Globus pallidus (tissue), 1 donor: ENCODE results near the gene CRYGS.
"Not testable (repeated sequence)": the region's sequence is repeated elsewhere in the genome, so short reads cannot be mapped to it uniquely, and the experiment has no call there.

Experiments
- DNase-seq: peaks from one replicate; pipeline ENCODE4 v3.0.0-alpha.2; 2015; ENCODE audit warnings: low spot score

The CRYGS gene

DNA sequence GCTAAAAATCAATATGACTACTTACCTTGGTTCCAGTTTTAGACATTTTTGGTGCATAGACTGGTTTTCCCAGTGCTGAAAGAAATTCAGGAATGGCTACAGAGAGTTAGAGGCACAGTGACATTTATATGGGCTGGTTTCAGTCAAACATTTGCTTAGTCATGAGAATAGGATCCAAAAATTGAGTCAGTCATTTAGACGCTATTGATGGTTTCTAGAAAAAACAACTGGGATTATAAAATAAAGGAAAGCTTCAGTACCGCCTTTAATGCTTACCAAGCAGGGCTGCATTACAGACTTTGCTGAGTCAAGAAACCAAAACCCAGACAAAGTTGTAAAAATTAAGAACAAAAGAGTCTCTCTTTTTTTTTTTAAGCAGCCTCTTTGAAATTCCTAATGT lies at the start of gene CRYGS:
Gene CRYGS, minus strand, starts transcription at position 100 of the 400 bp plus-strand sequence. Its CDS starts 54 bp downstream, at position 46.
- DNase-seq, result no peak

DNA sequence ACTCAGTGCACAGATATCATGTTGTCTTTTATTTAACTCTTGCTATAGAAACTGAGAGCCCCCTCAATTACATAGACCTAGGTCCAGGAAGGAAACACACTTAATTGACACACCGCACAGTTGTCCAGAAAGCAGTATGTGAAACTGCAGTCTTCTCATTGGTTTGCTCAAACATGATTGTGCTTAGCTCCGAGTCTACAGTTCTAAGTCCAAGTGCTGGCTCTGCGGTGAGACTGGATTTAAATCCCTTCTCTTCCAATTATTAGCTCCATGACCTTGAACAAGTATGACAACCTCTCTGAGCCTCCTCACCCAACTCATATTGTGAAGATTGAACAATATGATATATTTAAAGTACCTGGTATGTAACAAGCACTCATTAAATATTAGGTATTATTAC lies 49.7 kb upstream of the CRYGS start:
- no peak for DNase-seq

DNA sequence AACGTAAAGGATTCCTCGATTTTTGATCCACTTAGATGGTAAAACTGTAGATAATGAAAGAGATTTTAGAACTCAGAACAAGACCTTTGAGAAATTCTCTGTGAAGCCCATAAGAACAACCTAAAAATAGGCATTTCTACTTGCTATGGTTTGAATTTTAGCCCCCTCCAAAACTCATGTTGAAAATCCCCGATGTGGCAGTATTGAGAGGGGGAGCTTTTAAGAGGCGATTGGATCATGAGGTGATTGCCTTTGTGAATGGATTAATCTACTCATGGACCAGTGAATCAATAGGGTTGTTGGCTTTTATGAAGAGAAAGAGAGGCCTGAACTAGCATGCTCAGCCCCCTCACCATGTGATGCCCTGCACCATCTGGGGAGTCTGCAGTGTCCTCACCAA lies 48.5 kb upstream of the CRYGS start:
- DNase-seq, result no peak

DNA sequence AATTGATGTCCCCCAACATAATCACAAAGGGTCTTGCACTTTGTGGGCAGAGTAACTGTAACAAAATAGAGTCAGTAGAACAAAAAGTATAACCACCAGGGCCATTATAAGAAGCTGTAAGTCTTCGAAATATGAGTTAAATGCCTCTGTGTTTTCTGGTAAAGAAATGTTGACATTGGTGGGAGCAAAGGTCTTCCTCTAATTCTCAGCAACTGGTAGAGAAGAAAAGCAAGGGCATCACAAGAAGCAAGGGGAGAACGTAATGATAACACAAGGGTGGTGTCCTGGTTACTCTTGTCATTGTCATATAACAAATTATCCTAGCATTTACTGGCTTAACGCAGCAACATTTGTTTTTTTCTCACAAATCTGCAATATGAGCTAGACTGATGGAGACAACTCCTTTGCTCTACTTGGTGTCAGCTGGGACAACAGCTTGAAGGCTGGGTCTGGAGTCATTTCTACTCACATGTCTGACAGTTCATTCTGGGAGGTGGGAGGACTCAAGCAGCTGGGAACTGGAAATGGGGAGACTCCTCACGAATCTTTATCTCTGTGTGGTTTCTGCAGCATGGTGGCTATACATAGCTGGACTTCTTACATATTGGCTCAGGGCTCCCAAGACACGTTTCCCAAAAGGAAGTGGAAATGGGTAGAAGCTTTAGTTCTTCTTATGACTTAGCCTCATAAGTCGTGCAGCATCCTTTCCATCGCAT lies 46.6 kb upstream of the CRYGS start:
- no peak for DNase-seq

DNA sequence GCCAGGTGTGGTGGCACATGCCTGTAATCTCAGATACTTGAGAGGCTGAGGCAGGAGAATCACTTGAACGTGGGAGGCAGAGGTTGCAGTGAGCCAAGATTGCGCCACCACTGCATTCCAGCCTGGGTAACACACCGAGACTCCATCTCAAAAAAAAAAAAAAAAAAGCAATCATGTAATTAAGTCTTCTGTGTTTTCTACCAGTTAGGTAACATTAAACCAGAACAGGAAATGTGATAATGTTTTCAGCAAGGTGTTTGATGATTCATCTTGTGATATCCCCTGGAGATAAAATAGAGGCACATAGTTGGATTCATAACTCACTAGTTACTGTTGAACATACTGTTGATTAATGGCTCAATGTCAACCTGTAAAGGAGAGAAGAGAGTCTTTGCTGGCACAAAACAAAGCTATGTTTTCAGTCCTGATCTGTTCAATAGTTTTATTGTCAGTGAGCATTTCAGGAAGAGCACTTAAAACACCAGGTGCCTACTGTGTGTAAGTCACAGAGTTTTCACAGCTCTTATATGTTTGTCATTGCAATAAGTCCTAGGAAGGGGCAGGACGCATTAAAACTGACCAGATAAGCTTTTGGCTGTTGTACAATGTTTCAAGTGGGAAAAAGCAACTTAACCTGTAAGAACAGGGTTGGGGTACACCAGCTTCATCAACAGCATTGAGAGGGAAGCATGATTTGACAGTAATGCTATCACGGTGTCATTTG lies 45.8 kb upstream of the CRYGS start:
- DNase-seq, result no peak

DNA sequence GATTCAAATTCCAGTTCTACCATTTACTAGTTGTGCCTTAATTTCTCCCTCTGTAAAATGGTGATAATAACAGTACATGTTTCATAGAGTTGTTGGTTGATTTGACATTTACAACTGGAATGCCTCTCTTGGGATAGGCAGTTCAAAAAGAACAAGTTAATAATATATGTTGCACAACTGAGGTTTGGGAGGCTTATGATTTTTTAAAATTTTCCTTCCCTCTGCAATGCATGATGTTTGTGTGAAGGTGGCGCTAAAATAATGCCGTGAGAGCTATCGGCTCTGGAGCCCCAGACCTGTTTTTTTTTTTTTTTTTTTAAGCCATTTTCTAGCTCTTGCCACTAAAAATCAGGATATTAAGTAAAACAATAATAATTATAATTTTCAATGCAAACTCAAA lies 44.9 kb upstream of the CRYGS start:
- DNase-seq, result no peak

DNA sequence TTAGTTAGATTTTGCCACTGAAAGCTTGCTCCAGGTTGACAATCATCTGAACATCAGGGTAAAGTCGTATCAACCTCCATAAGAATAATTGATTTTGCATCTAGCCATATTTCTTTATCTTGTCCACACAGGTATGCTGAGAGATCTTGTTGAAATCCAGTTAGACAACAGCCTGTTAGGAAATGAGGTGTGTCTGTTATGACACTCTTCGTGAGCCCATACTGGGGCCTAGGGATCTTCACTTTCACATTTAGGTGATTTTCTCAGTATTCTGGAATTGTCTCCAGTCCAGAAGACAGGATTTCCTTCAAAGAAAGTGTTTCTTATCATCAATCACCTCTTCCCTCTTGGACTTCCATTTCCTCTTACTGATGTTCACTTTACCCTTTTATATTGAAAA lies 44.5 kb upstream of the CRYGS start:
- DNase-seq, result no peak

DNA sequence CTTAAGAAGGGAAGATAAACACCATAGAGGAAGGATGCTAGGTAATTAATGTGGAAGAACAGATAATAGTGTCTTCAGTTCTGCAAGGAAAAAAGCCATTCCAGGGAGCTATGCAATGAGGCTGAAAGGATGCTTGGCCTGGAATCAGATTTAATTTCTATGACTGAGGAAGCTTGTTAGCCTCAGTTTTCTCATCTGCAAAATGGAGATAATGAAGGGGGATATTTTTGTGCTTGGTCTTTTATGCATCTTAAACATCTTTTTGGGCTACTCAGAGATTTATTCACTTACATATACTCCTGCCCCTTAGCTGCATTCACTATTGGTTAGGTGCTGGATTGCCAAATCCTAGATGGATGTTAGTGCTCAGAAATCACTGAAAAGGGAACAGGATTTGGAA lies 43.0 kb upstream of the CRYGS start:
- no peak for DNase-seq

DNA sequence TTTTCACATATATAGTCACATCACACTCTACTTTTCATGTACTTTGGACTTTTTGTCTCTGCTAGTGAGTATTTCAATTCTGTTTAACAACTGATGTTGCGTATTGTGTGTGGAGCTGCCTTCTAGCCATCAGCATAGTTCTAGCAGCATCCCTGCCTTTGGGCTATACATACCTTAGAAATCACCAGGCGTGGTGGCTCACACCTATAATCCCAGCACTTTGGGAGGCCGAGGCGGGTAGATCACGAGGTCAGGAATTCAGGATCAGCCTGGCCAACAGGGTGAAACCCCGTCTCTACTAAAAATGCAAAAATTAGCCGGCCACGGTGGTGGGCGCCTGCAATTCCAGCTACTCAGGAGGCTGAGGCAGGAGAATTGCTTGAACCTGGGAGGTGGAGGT lies 42.1 kb upstream of the CRYGS start:
- not testable (repeated sequence) for DNase-seq

DNA sequence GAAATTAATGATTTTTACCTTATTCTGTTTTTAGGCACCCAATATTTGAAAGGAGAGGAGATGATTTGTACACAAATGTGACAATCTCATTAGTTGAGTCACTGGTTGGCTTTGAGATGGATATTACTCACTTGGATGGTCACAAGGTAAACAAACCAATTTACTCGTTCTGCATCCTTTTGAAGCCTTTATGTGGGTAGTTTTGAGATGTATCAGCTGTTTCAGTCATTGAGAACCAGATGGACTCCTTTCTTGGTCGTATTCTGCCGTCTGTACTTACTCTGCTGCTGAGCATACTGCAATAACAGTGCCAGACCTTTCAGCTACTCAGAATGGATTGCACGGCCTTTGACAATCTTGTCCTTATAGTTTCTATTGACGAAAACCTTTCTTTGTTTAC lies 39.7 kb upstream of the CRYGS start:
- DNase-seq, result no peak

DNA sequence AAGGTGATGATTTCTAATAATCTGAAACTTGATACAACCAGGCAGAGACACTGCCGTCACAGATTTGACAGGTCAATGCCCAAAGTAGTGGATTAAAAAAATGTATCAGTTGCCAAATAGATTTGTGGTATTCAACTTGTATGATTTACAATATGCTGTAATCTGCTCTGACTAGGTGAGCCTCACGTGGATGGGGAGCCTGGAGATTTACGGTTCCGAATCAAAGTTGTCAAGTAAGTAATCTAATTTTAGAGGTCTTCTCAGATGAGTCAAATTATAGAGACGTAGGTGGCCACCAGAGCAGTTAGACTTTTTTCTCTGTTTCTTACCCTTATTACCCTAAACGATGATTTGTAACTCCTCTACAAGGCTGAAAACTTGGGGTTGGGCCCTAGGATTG lies 38.4 kb upstream of the CRYGS start:
- DNase-seq, result no peak

DNA sequence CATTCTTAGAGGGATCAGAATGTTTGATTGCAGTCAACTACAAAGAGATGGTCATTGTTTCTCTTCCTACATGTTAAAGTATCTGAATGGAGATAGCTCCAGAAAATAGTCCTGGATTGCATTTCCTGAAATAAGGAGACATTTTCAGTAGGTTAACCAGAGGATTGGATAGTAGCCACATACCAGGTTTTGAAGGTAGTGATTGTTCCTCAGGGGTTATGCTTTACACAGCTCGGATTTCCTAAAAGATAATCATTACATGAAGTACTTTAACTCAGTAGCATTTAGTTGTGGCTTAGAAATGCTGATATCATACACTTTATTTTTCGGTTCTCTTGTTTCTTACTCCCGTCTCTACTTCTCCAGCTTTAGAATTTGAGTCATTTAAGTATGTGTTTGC lies 36.6 kb upstream of the CRYGS start:
- no peak for DNase-seq

DNA sequence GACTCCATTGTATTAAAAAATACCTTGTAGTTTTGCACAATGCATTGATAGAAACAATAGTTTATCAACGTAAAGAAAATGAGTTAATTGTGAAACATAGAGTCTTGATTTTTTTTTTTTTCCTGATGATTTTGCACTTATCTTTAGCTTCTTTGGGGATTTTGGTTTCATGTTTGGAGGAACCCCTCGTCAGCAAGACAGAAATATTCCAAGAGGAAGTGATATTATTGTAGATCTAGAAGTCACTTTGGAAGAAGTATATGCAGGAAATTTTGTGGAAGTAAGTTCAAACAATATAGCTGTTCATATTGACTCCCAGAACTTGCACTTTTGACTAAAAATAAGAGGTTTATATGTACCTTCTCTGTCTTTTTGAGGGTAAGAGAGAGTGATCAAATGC lies 33.3 kb upstream of the CRYGS start:
- no peak for DNase-seq

DNA sequence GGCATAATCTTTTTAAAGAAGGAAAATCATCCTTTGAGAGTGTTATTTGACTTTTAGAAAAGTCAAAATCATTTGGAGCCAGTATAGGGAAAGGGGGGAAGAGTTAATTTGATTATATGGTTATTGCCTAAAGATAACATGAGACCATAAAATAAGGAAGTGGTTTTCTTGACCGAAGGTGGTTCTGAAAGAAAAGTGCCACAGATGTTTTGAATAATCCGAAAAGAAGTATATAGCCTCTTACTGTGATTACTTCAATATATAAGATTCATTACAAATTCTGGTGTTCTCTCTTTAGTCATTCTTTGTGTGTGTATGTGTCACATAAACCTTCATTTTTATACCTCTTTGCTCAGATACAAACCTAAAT lies 27.4 kb upstream of the CRYGS start:
- DNase-seq, result no peak

DNA sequence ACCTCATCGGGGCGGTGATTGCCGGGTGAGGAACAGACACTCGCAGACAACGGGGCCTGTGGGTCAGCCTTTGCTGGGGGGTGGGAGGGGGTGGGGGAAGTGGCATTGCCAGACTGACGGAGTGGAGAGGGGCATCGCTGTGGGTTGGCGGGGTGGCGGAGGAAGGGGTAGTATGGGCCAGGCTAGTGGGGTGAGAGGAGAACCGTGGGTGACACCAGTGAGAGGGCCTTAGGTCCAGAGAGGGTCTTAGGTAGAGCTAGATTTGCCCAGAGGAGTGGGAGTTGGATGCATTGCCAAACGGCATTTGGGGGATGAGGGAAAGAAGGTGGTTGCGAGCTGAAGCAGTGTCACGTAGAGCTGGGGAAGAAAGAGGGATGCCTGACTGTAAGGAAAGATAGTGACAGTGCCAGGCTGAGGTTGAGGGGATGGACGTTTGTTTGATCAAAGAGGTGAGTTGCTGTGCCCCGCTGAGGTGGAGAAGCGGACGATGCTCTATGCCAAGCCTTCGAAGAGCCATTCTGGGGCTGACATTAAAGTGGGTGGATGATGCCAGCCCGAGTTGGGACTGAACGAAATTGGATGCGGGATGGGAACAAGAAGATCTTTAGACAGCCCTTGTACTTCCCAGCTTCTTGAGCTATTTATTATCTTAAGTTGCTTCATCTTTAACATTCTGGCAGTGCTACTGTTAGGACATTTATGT lies 26.9 kb upstream of the CRYGS start:
- no peak for DNase-seq

DNA sequence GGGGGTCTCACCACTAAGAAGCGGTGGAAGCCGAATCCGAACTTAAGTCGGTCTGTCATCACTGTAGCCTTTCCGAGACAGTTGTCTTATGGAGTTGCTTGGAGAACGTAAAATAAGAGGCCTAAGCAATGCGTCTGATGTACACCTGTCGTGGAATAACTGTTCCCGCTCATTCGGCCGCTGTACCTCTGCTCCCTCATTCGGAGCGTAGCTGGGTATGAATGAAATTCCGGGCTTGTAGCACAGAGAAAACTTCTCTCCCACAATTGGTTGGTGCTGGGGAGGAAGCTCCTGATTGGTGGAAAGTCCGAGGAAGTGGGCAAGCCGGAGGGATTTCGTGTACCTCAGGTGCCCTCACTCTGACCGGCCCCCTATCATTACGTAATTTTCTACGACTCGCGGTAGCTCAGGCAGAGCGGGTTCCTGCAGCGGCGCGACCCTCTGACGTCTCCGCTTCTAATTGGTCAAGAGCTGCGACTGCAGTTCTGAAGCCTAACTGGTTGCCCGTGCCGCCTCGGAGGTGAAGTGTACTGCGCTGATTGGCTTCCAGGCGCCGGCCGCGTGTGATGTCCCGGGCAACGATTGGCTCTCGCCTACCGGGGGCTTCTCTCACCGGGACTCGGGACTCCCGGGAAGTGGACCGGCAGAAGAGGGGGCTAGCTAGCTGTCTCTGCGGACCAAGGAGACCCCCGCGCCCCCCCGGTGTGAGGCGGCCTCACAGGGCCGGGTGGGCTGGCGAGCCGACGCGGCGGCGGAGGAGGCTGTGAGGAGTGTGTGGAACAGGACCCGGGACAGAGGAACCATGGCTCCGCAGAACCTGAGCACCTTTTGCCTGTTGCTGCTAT lies 26.1 kb upstream of the CRYGS start, which contains the start of gene DNAJB11:
Gene DNAJB11, plus strand, starts transcription at position 625 of the 845 bp plus-strand sequence. Its CDS starts 178 bp downstream, at position 803.
- DNase-seq, result peak; percentile 100

DNA sequence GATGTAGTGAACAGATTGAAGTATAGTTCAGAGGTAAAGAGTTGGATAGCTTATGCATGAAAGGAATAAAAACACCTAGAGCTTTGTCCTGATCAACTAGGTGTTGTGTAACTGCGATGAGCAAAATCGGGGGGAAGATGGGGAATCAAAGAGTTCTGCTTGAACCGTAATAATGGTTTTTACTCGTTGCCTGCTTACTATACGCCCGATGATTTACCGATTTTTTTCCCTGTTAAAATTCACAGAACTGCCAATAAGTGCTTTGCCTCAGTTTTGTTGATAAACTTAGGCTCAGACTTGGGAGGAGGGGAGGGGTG lies 25.6 kb upstream of the CRYGS start:
- no peak for DNase-seq

DNA sequence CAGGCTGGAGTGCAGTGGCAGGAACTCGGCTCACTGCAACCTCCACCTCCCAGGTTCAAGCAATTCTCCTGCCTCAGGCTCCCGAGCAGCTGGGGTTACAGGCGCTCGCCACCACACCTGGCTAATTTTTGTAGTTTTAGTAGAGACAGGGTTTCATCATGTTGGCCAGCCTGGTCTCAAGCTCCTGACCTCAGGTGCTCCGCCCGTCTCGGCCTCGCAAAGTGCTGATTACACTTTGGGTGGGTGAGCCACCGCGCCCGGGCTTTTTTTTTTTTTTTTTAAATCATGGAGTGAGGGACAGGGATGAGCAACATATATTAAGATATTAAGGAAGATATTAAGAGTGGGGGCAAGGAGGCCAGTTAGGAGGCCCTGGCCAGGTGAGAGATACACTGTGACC lies 25.2 kb upstream of the CRYGS start:
- DNase-seq, result not testable (repeated sequence)

DNA sequence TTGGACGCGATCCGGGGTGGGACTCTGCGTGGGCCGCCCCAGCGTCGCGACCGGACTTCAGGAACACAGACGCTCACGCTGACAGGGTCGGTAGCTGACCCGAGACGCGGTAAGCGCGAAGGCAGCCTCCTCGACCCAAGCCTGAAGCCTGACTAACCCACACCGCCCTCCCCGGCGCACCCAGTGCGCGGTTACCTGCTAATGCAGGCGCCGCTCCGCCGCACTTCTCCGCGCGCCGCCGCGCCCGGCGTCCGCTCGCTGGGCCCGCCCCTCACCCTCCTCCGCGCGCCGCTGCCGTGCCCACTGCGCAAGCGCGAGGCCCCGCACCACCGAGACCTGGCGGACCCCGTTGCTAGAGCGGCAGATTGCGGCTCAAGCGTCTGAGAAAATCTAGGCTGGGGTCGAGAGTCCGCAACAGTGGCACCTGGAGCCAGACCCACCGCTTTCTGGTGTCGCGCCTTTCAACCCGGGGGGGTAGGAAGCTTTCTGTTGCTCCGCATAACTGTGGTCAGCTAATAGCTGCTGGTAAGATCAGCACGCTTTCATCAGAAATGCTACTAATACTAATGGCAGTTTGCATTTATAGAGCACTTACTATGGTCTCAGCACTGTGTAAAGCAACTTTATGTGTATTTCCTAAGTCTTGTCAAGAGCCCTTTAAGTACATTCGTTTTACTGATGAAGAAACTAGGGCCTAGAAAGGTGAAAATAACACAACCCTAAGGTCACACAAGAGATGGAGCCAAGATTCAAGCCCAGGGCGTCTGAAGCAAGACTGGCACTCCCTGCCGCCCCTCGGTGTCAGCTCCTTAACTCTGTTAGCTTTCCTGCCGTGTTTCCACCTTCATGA lies 23.1 kb upstream of the CRYGS start, which contains the start of gene TBCCD1:
Gene TBCCD1, minus strand, starts transcription at position 268 of the 850 bp plus-strand sequence. CDS start 3,010 bp downstream, outside the sequence.
- DNase-seq, result peak; percentile 86

DNA sequence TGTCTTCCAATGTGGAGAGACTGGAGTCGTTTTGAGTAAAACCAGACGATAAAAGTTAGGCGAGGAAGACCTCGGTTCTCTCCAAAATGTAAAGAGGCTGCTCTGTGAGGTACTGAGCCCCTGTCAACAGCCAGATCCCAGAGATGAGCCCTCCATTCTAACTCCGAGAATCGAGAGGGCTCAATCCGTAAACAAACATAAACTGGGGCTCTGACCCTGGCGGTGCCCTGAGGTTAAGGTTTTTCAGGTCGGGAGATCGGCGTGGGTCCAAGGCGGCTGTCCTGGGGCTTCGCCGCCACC lies 22.5 kb upstream of the CRYGS start:
- no peak for DNase-seq

DNA sequence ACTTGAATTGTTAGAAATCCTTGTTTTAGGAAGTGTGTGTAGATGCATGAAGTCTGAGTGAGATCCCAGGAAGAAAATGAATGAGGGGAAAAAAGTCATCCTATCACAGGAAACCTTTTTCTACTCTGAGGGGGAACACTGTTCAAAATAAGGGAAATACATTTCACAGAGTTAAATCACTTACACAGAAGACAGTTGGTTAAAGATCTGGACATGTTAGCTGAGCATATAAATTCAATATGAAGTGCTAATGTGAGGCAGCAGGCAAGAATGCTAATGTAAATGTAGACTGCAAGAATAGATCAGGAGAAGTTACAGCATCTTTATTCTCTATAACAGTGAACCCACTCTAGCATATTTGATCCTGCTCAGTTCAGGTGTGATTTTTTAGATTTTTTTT lies 20.4 kb upstream of the CRYGS start:
- DNase-seq, result no peak
